GM12878 (cell line): ENCODE results near the gene MRPS27. TPM values are rescaled to one million over a fixed set of nuclear protein-coding genes. Genes with fewer than 3 reads are reported as not detected.

Source experiments
- ATAC-seq: fragments of 200-7000 bp; cut with Tn5 transposase; 3 replicates; pipeline ENCODE4 v1.9.1; 2020; ENCODE audit warnings: mild to moderate bottlenecking, moderate library complexity
- BruUV-seq: library from RNA; stranded (reverse); fragments of 400-500 nt; replicated peaks from 2 replicates; lab custom pipeline; 2021; lab: Mats Ljungman, UMichigan
- CTCF ChIA-PET: fragments of 300-600 bp; sonication (Branson Sonifier 250); formaldehyde crosslinking; extraction: SDS; loops from one replicate; lab custom pipeline; 2021; ENCODE audit warnings: inconsistent platforms; lab: Yijun Ruan, JAX
- POLR2A ChIA-PET: fragments of 350-600 bp; formaldehyde crosslinking; extraction: SDS; loops from one replicate; lab custom pipeline; 2021; ENCODE audit warnings: inconsistent platforms; lab: Charles Lee
- RAD21 ChIA-PET: fragments of 300-600 bp; sonication (Branson Sonifier 250); formaldehyde crosslinking; loops from one replicate; lab custom pipeline; 2023; ENCODE audit warnings: antibody characterized with exemption; ENCODE audit not compliant: unreplicated experiment; lab: Charles Lee
- SMC1A ChIA-PET: fragments of 300-600 bp; sonication (Branson Sonifier 250); formaldehyde crosslinking; loops from one replicate; lab custom pipeline; 2023; ENCODE audit not compliant: unreplicated experiment, uncharacterized antibody; lab: Charles Lee
- DNase-seq: peaks from one replicate; pipeline ENCODE4 v3.0.0-alpha.2; 2011; ENCODE audit warnings: low read depth, low spot score
- FAIRE-seq: peaks from 3 replicates; lab custom pipeline; 2011; peaks lifted over from hg19 to GRCh38; lab: Jason Lieb, UNC
- H2AFZ ChIP-seq: 2 replicates; pipeline ENCODE4 v1.6.0; 2011; ENCODE audit warnings: low read depth, low read length, control low read depth; ENCODE audit not compliant: control insufficient read depth
- H3K27ac ChIP-seq: 2 replicates; pipeline ENCODE4 v1.5.1; 2011; ENCODE audit warnings: control low read depth; ENCODE audit not compliant: control insufficient read depth, insufficient read depth
- H3K27me3 ChIP-seq, 2 experiments: replicated peaks in 1 of 2; 2 replicates each; pipeline versions ENCODE4 v1.6.0 to v1.6.1; 2011; ENCODE audit warnings: low read length in 1 of 2; ENCODE audit not compliant: control insufficient read depth in 2 of 2, insufficient read depth in 2 of 2
- H3K36me3 ChIP-seq, 2 experiments: 2 replicates each; pipeline ENCODE4 v1.5.1; 2011; ENCODE audit warnings: low read length in 1 of 2; ENCODE audit not compliant: control insufficient read depth in 2 of 2, insufficient read depth in 2 of 2
- H3K4me1 ChIP-seq: 2 replicates; pipeline ENCODE4 v1.6.1; 2011; ENCODE audit warnings: mild to moderate bottlenecking, low read length, moderate library complexity, mixed read lengths; ENCODE audit not compliant: control insufficient read depth, insufficient read depth
- H3K4me2 ChIP-seq: 2 replicates; pipeline ENCODE4 v1.6.0; 2011; ENCODE audit warnings: control low read depth; ENCODE audit not compliant: control insufficient read depth, insufficient read depth
- H3K4me3 ChIP-seq: fragments of 200-600 bp; sonication (generic); 2 replicates; pipeline ENCODE4 v1.5.1; 2016
- H3K79me2 ChIP-seq: 2 replicates; pipeline ENCODE4 v1.6.0; 2011; ENCODE audit warnings: low read length; ENCODE audit not compliant: control insufficient read depth, insufficient read depth
- H3K9ac ChIP-seq: 2 replicates; pipeline ENCODE4 v1.8.0; 2011; ENCODE audit warnings: low read length, control low read depth, mixed read lengths; ENCODE audit not compliant: control insufficient read depth, insufficient read depth
- H3K9me3 ChIP-seq: replicated peaks from 3 replicates; pipeline ENCODE4 v1.5.1; 2011; ENCODE audit warnings: mild to moderate bottlenecking, low read length; ENCODE audit not compliant: control insufficient read depth, insufficient read depth
- H4K20me1 ChIP-seq: 2 replicates; pipeline ENCODE4 v1.6.0; 2011; ENCODE audit not compliant: control insufficient read depth, insufficient read depth
- E2F4 ChIP-seq: IDR thresholded peaks from 2 replicates; pipeline ENCODE4 v1.6.1; 2012; ENCODE audit warnings: low read depth, low read length, improper control_type of control experiment
- SRF ChIP-seq, 2 experiments: IDR thresholded peaks; 2 replicates each; pipeline ENCODE4 v1.6.1; 2011; ENCODE audit warnings: low read depth in 2 of 2, low read length in 2 of 2, mild to moderate bottlenecking in 1 of 2, moderate library complexity in 1 of 2
- SUZ12 ChIP-seq: fragments of 200-600 bp; sonication (generic); IDR thresholded peaks from one replicate; pipeline ENCODE4 v1.6.1; 2018; ENCODE audit warnings: antibody characterized with exemption, mild to moderate bottlenecking; ENCODE audit not compliant: unreplicated experiment
- ZBTB4 ChIP-seq: fragments of 450-650 bp; formaldehyde crosslinking; IDR thresholded peaks from 2 replicates; pipeline ENCODE4 v1.4.0; 2022; ENCODE audit warnings: mild to moderate bottlenecking, moderate library complexity
- WGBS: methylation state at CpG from one replicate; pipeline ENCODE4 v1.1.6; 2016; ENCODE audit warnings: low lambda C conversion rate; ENCODE audit not compliant: insufficient replicate concordance, insufficient coverage; ENCODE audit errors: missing lambda C conversion rate; 5-methylcytosine and 5-hydroxymethylcytosine counted together
- in situ Hi-C: fragments of 300-500 bp; cut with MboI; formaldehyde crosslinking; loops from 9 replicates; pipeline ENCODE4 v1.14.3; 2018; ENCODE audit warnings: mixed read lengths
- intact Hi-C: fragments of 100-400 bp; cut with micrococcal nuclease; formaldehyde crosslinking; loops from one replicate; pipeline ENCODE4 v1.14.2; 2022; ENCODE audit not compliant: unreplicated experiment
- polyA plus RNA-seq, 11 experiments: library from polyadenylated mRNA; depleted of rRNA in 4 of 11; unstranded in 6 of 11; stranded (reverse) in 5 of 11; fragments of >200 nt; fragmentation: Nextera tagmentation in 4 of 11; fragmentation: Illumina TruSeq in 1 of 11; extraction: Ambion mirVana in 4 of 11; extraction: Trizol in 1 of 11; gene quantifications; 1 replicate in 1 of 11; 2 replicates in 10 of 11; pipeline versions ENCODE4 v1.2.1 to v1.2.3, GENCODE V29; 2011 to 2016; ENCODE audit warnings: inconsistent platforms in 2 of 11, missing spikeins in 2 of 11, low read depth in 1 of 11
- total RNA-seq, 4 experiments: library from RNA; depleted of rRNA in 3 of 4; stranded (reverse); fragments of >200 nt in 3 of 4; fragmentation: Illumina TruSeq in 1 of 4; extraction: Trizol in 1 of 4; gene quantifications; 2 replicates each; pipeline versions ENCODE4 v1.2.1 to v1.2.3, GENCODE V29; 2013 to 2021

MRPS27 gene
- total and polyA plus RNA-seq, 10 of the 15 experiments (the other 5 are each of a cell fraction or from before 2014, with no cell fraction given) = 61.0 to 128 (median 93.0) TPM

GRCh38 chr5:72204946-72205345 is 115.1 kb downstream of the MRPS27 start:
- no TSS peak for BruUV-seq
- ChIA-PET RAD21 (no interaction called here), POLR2A (interaction anchor here (0.5 kb wide), 1 partner anchor 42 kb away, joined by 4 read pairs; no protein-coding TSS in a partner anchor), CTCF (interaction anchor here (1.8 kb wide), 1 partner anchor 64 kb away, joined by 4 read pairs; no protein-coding TSS in a partner anchor), SMC1A (no interaction called here)
- no peak overlapping the region for H3K27ac ChIP-seq
- no peaks in the 10 kb centered on the region for H3K79me2 ChIP-seq
- intact Hi-C loops (no loop called here), in situ Hi-C loops (no loop called here)
- no peaks in the 10 kb centered on the region for H3K4me1 ChIP-seq
- H2AFZ ChIP-seq = no peak overlapping the region
- TF ChIP-seq SUZ12 (no peak), ZBTB4 (no peak)
- H3K9ac ChIP-seq = no peak overlapping the region
- no peaks in the 10 kb centered on the region; the same call in 2 of the 3 replicates for H3K9me3 ChIP-seq
- WGBS = 84% methylated on average over 1 of the region's 1 CpG
- FAIRE-seq (no peak), DNase-seq (no peak), ATAC-seq (no peak)
- H3K27me3 ChIP-seq = no peaks in the 10 kb centered on the region
- no peak overlapping the region for H3K4me3 ChIP-seq
- H4K20me1 ChIP-seq = no peaks in the 10 kb centered on the region
- H3K36me3 ChIP-seq = no peaks in the 10 kb centered on the region
- H3K4me2 ChIP-seq = no peak overlapping the region

- H3K79me2 ChIP-seq = no peaks in the 10 kb centered on the region
- no peak for FAIRE-seq
- intact Hi-C loops = no loop called here
- 96% methylated on average over 8 of the region's 8 CpGs for WGBS
- BruUV-seq = no TSS peak
- H3K4me1 ChIP-seq = no peaks in the 10 kb centered on the region
- H2AFZ ChIP-seq = no peak overlapping the region
- ATAC-seq = no peak
- H3K9me3 ChIP-seq = no peaks in the 10 kb centered on the region; the same call in 2 of the 3 replicates
- SMC1A ChIA-PET = no interaction called here
- no peak overlapping the region for H3K9ac ChIP-seq
- RAD21 ChIA-PET = no interaction called here
- H3K4me3 ChIP-seq = no peak overlapping the region
- no peak for DNase-seq
- H3K36me3 ChIP-seq = no peaks in the 10 kb centered on the region
- H3K4me2 ChIP-seq = no peak overlapping the region
- POLR2A ChIA-PET = no interaction called here
- no peak overlapping the region for H3K27ac ChIP-seq
- no peaks in the 10 kb centered on the region for H3K27me3 ChIP-seq
- no peaks in the 10 kb centered on the region for H4K20me1 ChIP-seq
- CTCF ChIA-PET = no interaction called here
- in situ Hi-C loops = no loop called here
- TF ChIP-seq SRF (IDR thresholded peaks at IDR 0.05; ENCODE audit: low read depth in 2 of 2, low read length in 2 of 2) (no peak), E2F4 (no peak)
These were observed 116.7 kb downstream of the MRPS27 start for GRCh38 chr5:72203251-72203845.
